Endothelial cell of umbilical vein (primary cell): ENCODE results near the gene TSPAN8. TPM values are rescaled to one million over a fixed set of nuclear protein-coding genes. Genes with fewer than 3 reads are reported as not detected.

Experiments
- BruUV-seq: library from RNA; stranded (reverse); fragments of 400-500 nt; replicated peaks from 2 replicates; lab custom pipeline; 2021; lab: Mats Ljungman, UMichigan
- CTCF ChIA-PET: fragments of 300-600, 350-600 bp; sonication (Branson Sonifier 250); formaldehyde crosslinking; loops from one replicate; lab custom pipeline; 2021; ENCODE audit warnings: antibody characterized with exemption, inconsistent platforms; lab: Charles Lee
- POLR2A ChIA-PET: fragments of 300-600, 350-600 bp; sonication (Branson Sonifier 250); formaldehyde crosslinking; loops from one replicate; lab custom pipeline; 2021; ENCODE audit warnings: antibody characterized with exemption, inconsistent platforms; lab: Charles Lee
- DNase-seq: peaks from one replicate; pipeline ENCODE4 v3.0.0-alpha.2; 2011; ENCODE audit warnings: low read depth, low spot score
- FAIRE-seq: peaks from 2 replicates; lab custom pipeline; 2011; peaks lifted over from hg19 to GRCh38; lab: Jason Lieb, UNC
- H2AFZ ChIP-seq: 2 replicates; pipeline ENCODE4 v1.6.0; 2012; ENCODE audit warnings: low read depth, low read length, control low read depth, inconsistent platforms
- H3K27ac ChIP-seq: 2 replicates; pipeline ENCODE4 v1.5.1; 2011; ENCODE audit warnings: low read depth, mild to moderate bottlenecking, control low read depth, low read length, moderate library complexity; ENCODE audit not compliant: insufficient read depth
- H3K27me3 ChIP-seq, 2 experiments: 2 replicates each; pipeline versions ENCODE4 v1.6.0 to v1.6.1; 2011; ENCODE audit warnings: low read length in 2 of 2, mixed read lengths in 1 of 2; ENCODE audit not compliant: control insufficient read depth in 2 of 2, insufficient read depth in 2 of 2
- H3K36me3 ChIP-seq, 2 experiments: 2 replicates in 1 of 2; 3 replicates in 1 of 2; pipeline ENCODE4 v1.5.1; 2011; ENCODE audit warnings: low read length in 2 of 2, mild to moderate bottlenecking in 1 of 2, moderate library complexity in 1 of 2; ENCODE audit not compliant: control insufficient read depth in 2 of 2, insufficient read depth in 2 of 2; ENCODE audit errors: extremely low read depth in 1 of 2
- H3K4me1 ChIP-seq: 3 replicates; pipeline ENCODE4 v1.5.1; 2011; ENCODE audit warnings: mild to moderate bottlenecking, low read length; ENCODE audit not compliant: control insufficient read depth, insufficient read depth; ENCODE audit errors: extremely low read depth
- H3K4me2 ChIP-seq: 2 replicates; pipeline ENCODE4 v1.6.1; 2011; ENCODE audit warnings: low read length, control low read depth, mixed read lengths; ENCODE audit not compliant: insufficient read depth
- H3K4me3 ChIP-seq, 3 experiments: fragments of 200-600 bp in 1 of 3; sonication (generic), shearing (Covaris generic) in 1 of 3; replicated peaks in 1 of 3; 2 replicates each; pipeline ENCODE4 v1.5.1; 2011 to 2016; ENCODE audit warnings: control low read depth in 3 of 3, low read length in 3 of 3, mild to moderate bottlenecking in 2 of 3, inconsistent platforms in 1 of 3, low read depth in 1 of 3, moderate library complexity in 1 of 3; ENCODE audit not compliant: insufficient read depth in 1 of 3
- H3K79me2 ChIP-seq: 2 replicates; pipeline ENCODE4 v1.6.0; 2012; ENCODE audit warnings: low read length, inconsistent platforms; ENCODE audit not compliant: control insufficient read depth, insufficient read depth
- H3K9ac ChIP-seq: replicated peaks from 2 replicates; pipeline ENCODE3; 2011; ENCODE audit warnings: low read length, control low read depth; ENCODE audit not compliant: insufficient read depth; ENCODE audit errors: extremely low read depth
- H3K9me1 ChIP-seq: replicated peaks from 3 replicates; pipeline ENCODE4 v1.6.0; 2011; ENCODE audit warnings: mild to moderate bottlenecking, low read length; ENCODE audit not compliant: control insufficient read depth, insufficient read depth; ENCODE audit errors: extremely low read depth
- H3K9me3 ChIP-seq: replicated peaks from 2 replicates; pipeline ENCODE4 v1.5.1; 2012; ENCODE audit warnings: low read length, inconsistent platforms; ENCODE audit not compliant: control insufficient read depth, insufficient read depth
- H4K20me1 ChIP-seq: replicated peaks from 2 replicates; pipeline ENCODE3; 2011; ENCODE audit warnings: mild to moderate bottlenecking, low read length; ENCODE audit not compliant: control insufficient read depth, insufficient read depth; ENCODE audit errors: extremely low read depth
- CTCF ChIP-seq, 2 donors: IDR thresholded peaks; 1 replicate in 1 of 2; 2 replicates in 1 of 2; pipeline ENCODE4 v1.5.1; 2011; ENCODE audit warnings: low read length in 2 of 2, mild to moderate bottlenecking in 2 of 2, moderate library complexity in 2 of 2, control low read depth in 1 of 2, inconsistent platforms in 1 of 2, low read depth in 1 of 2; ENCODE audit not compliant: insufficient read depth in 1 of 2; ENCODE audit errors: extremely low read depth in 1 of 2
- EZH2 ChIP-seq: IDR thresholded peaks from 2 replicates; pipeline ENCODE4 v1.6.1; 2012; ENCODE audit warnings: borderline replicate concordance, low read depth, mild to moderate bottlenecking, moderate library complexity, low read length, inconsistent platforms; ENCODE audit not compliant: severe bottlenecking
- FOS ChIP-seq: IDR thresholded peaks from 2 replicates; pipeline ENCODE4 v1.6.1; 2011; ENCODE audit warnings: mild to moderate bottlenecking, low read length, moderate library complexity, borderline replicate concordance; ENCODE audit not compliant: insufficient read depth
- GATA2 ChIP-seq: IDR thresholded peaks from 2 replicates; pipeline ENCODE4 v1.7.0; 2011; ENCODE audit warnings: low read depth, mild to moderate bottlenecking, moderate library complexity, mixed read lengths, low read length; ENCODE audit not compliant: insufficient read length, insufficient read depth
- JUN ChIP-seq: IDR thresholded peaks from 2 replicates; pipeline ENCODE4 v1.6.1; 2011; ENCODE audit warnings: borderline replicate concordance, low read depth; ENCODE audit not compliant: insufficient read length, insufficient read depth
- MAX ChIP-seq: IDR thresholded peaks from 2 replicates; pipeline ENCODE4 v1.6.1; 2011; ENCODE audit not compliant: insufficient read depth, insufficient read length
- MYC ChIP-seq: IDR thresholded peaks from one replicate; pipeline ENCODE4 v1.6.1; 2011; ENCODE audit warnings: mild to moderate bottlenecking, low read depth, low read length
- POLR2A ChIP-seq: IDR thresholded peaks from 2 replicates; pipeline ENCODE4 v1.6.1; 2012; ENCODE audit warnings: low read depth, mild to moderate bottlenecking, control low read depth, low read length
- POLR2AphosphoS5 ChIP-seq: IDR thresholded peaks from 2 replicates; pipeline ENCODE4 v1.6.1; 2012; ENCODE audit warnings: low read depth, mild to moderate bottlenecking, control low read depth, low read length, moderate library complexity; ENCODE audit not compliant: insufficient read depth
- dilution Hi-C: fragments of 300-500 bp; cut with MboI; formaldehyde crosslinking; loops from one replicate; pipeline ENCODE4 v1.15.0; 2019; ENCODE audit warnings: low sequenced_read_pairs; ENCODE audit not compliant: extremely low pct_ligation_motif_present
- intact Hi-C: fragments of 100-400 bp; cut with micrococcal nuclease; formaldehyde crosslinking; loops from one replicate; pipeline ENCODE4 v1.10.0; 2022
- polyA plus RNA-seq, 4 experiments: library from polyadenylated mRNA; depleted of rRNA in 3 of 4; stranded (reverse) in 3 of 4; unstranded in 1 of 4; fragments of >200 nt; gene quantifications; 2 replicates each; pipeline versions ENCODE4 v1.2.1 to v1.2.3, GENCODE V29; 2011 to 2012; ENCODE audit warnings: missing spikeins in 1 of 4
- total RNA-seq: library from RNA; stranded (reverse); gene quantifications from 2 replicates; pipeline ENCODE4 v1.2.3, GENCODE V29; 2021

The TSPAN8 gene
- total and polyA plus RNA-seq, 2 donors (not counting 3 experiments of a cell fraction or from before 2014, with no cell fraction given), result 1.2 to 1.6 TPM

GRCh38 chr12:71142016-71142415 lies 15.8 kb downstream of the TSPAN8 start:
- no TSS peak for BruUV-seq
- Histone ChIP-seq H3K4me1 (no peaks in the 10 kb centered on the region), H3K4me3 (no peak overlapping the region), H4K20me1 (no peaks in the 10 kb centered on the region), H3K27me3 (no peaks in the 10 kb centered on the region), H3K4me2 (no peak overlapping the region), H3K9ac (no peak overlapping the region), H3K9me1 (no peaks in the 10 kb centered on the region), H2AFZ (no peak overlapping the region), H3K27ac (no peak overlapping the region), H3K9me3 (no peaks in the 10 kb centered on the region), H3K79me2 (no peaks in the 10 kb centered on the region), H3K36me3 (no peaks in the 10 kb centered on the region)
- no peak for DNase-seq
- intact Hi-C loops (no loop called here), dilution Hi-C loops (no loop called here)
- CTCF ChIA-PET, result no interaction called here
- no peak for TF ChIP-seq CTCF (IDR thresholded peaks at IDR 0.05; ENCODE audit: extremely low read depth in 1 of 2, insufficient read depth in 1 of 2, low read depth in 1 of 2, low read length in 2 of 2)
- TF ChIP-seq MYC, result no peak
- no peak for TF ChIP-seq POLR2AphosphoS5
- no peak for TF ChIP-seq GATA2
- TF ChIP-seq JUN, result no peak
- TF ChIP-seq EZH2, result no peak
- no peak for TF ChIP-seq MAX
- TF ChIP-seq POLR2A, result no peak
- no peak for TF ChIP-seq FOS
- no peak for FAIRE-seq
- POLR2A ChIA-PET, result no interaction called here
